ENCODE data around the gene CRTAP.
"Not testable (repeated sequence)": the region's sequence is repeated elsewhere in the genome, so short reads cannot be mapped to it uniquely, and the experiment has no call there.

The CRTAP gene

GRCh38 chr3:33113772-33114621 lies at the start of gene CRTAP:
Gene CRTAP, plus strand, starts transcription at chr3:33114014. Its CDS starts 64 bp downstream, at chr3:33114078.
- DNase-seq, result peak; percentile 97

- no peak for DNase-seq
Observed at GRCh38 chr3:33064929-33065328, 48.9 kb upstream of the CRTAP start.

GRCh38 chr3:33067484-33067883 lies 46.3 kb upstream of the CRTAP start:
- no peak for DNase-seq

- DNase-seq, result not testable (repeated sequence)
Observed at GRCh38 chr3:33069862-33070261, 44.0 kb upstream of the CRTAP start.

GRCh38 chr3:33071181-33071580 lies 42.6 kb upstream of the CRTAP start:
- no peak for DNase-seq

- no peak for DNase-seq
Observed at GRCh38 chr3:33071946-33072345, 41.9 kb upstream of the CRTAP start.

GRCh38 chr3:33074217-33075067 lies 39.4 kb upstream of the CRTAP start:
- DNase-seq, result peak; percentile 46

- no peak for DNase-seq
Observed at GRCh38 chr3:33075995-33076394, 37.8 kb upstream of the CRTAP start.

- no peak for DNase-seq
Observed at GRCh38 chr3:33076952-33077351, 36.9 kb upstream of the CRTAP start.

GRCh38 chr3:33077976-33078375 lies 35.8 kb upstream of the CRTAP start:
- DNase-seq, result no peak

- not testable (repeated sequence) for DNase-seq
Observed at GRCh38 chr3:33079813-33080212, 34.0 kb upstream of the CRTAP start.

GRCh38 chr3:33081812-33082211 lies 32.0 kb upstream of the CRTAP start:
- DNase-seq, result no peak

- no peak for DNase-seq
Observed at GRCh38 chr3:33083958-33084357, 29.9 kb upstream of the CRTAP start.

- no peak for DNase-seq
Observed at GRCh38 chr3:33088691-33089090, 25.1 kb upstream of the CRTAP start.

GRCh38 chr3:33089515-33089914 lies 24.3 kb upstream of the CRTAP start:
- no peak for DNase-seq

- no peak for DNase-seq
Observed at GRCh38 chr3:33091746-33092145, 22.1 kb upstream of the CRTAP start.

GRCh38 chr3:33092496-33093254 lies 21.1 kb upstream of the CRTAP start:
- no peak for DNase-seq

- DNase-seq, result no peak
Observed at GRCh38 chr3:33093847-33094246, 20.0 kb upstream of the CRTAP start.

- no peak for DNase-seq
Observed at GRCh38 chr3:33095436-33095835, 18.4 kb upstream of the CRTAP start.

GRCh38 chr3:33096093-33096868 lies 17.5 kb upstream of the CRTAP start:
- DNase-seq, result peak; percentile 26

- no peak for DNase-seq
Observed at GRCh38 chr3:33099109-33099645, 14.6 kb upstream of the CRTAP start.

- DNase-seq, result no peak
Observed at GRCh38 chr3:33099701-33100100, 14.1 kb upstream of the CRTAP start.
